Uterus (tissue), 2 donors: ENCODE data around the gene RNF112.
A peak's percentile ranks its signal among the peaks of the same experiment; 100 is the strongest.

Experiments used
- CTCF ChIP-seq, 4 experiments: fragments of 200-600 bp in 2 of 4; fragments of 450-650 bp in 2 of 4; sonication (generic) in 2 of 4; IDR thresholded peaks; one replicate each; pipeline ENCODE4 v1.5.1; 2016 to 2019; ENCODE audit warnings: antibody characterized with exemption in 4 of 4, mild to moderate bottlenecking in 2 of 4, moderate library complexity in 1 of 4
- POLR2A ChIP-seq, 2 donors: fragments of 450-650 bp; IDR thresholded peaks; one replicate each; pipeline ENCODE4 v1.6.1; 2016; ENCODE audit warnings: antibody characterized with exemption in 2 of 2, mild to moderate bottlenecking in 1 of 2, moderate library complexity in 1 of 2

GRCh38 chr17:19377602-19378415 is 33.2 kb upstream of the RNF112 start:
- TF ChIP-seq CTCF (IDR thresholded peaks at IDR 0.05) (peak in 2 of 4 experiments; percentile 20 to 21), POLR2A (IDR thresholded peaks at IDR 0.05) (peak; percentile 54 to 78)
